ENCODE measurements around the gene TMEM205. TPM values are rescaled to one million over a fixed set of nuclear protein-coding genes. Genes with fewer than 3 reads are reported as not detected.
"Not testable (repeated sequence)": the region's sequence is repeated elsewhere in the genome, so short reads cannot be mapped to it uniquely, and the experiment has no call there.

TMEM205 gene
- total RNA-seq, 2 experiments from 2014 or later, result 8.8 to 10.4 TPM

DNA sequence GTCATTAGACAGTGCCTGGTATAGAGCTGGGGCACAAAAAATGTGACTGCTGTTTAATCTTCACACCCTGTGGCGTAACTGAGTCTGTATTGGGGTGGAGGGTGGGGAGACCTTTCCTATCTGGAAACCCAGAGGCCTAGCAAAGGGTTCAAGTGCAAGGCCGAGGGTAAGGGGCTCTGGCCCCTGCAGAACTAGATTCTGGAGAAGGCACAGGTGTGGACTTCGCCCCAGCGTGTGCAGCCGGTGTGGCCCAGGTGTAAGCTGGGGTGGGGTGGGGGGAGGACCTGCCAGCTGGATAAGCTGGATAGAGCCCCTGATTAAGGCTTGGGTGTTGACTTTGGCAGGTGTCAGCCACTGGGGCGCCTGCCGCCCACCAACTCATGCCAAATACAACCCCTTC is 7.9 kb downstream of the TMEM205 start:
- intact Hi-C loops (cut with DNase I, micrococcal nuclease), result no loop called here
- H3K36me3 ChIP-seq (ENCODE audit: insufficient read depth, low read length), result peaks cover 17% of the 10 kb centered on the region
- no peak overlapping the region for H3K27ac ChIP-seq (ENCODE audit: low read depth in 1 of 2, low read length in 2 of 2)
- peak overlapping the region; percentile 62 for H3K27ac Mint-ChIP-seq
- ChIA-PET CTCF (interaction anchor here (0.8 kb wide), 1 partner anchor 44 kb away, joined by 4 read pairs; no protein-coding TSS in a partner anchor), POLR2A (interaction anchor here (1.5 to 2.3 kb wide), 3 partner anchors 14 to 43 kb away, joined by 4 to 8 read pairs (median 5); no protein-coding TSS in a partner anchor)
- peak overlapping the region; percentile 85 for H3K4me3 Mint-ChIP-seq
- peaks cover 26% of the 10 kb centered on the region for H3K4me1 Mint-ChIP-seq (ENCODE audit: low read depth)
- no peak overlapping the region for H3K4me3 ChIP-seq (ENCODE audit: low read length)
- no peaks in the 10 kb centered on the region for H3K9me3 Mint-ChIP-seq
- no peak for ATAC-seq (ENCODE audit: poor library complexity)
- no peaks in the 10 kb centered on the region for H3K27me3 Mint-ChIP-seq
- peaks cover 35% of the 10 kb centered on the region for H3K4me1 ChIP-seq (ENCODE audit: insufficient read depth, low read length)
- peaks cover 0 to 9% of the 10 kb centered on the region in 2 experiments for H3K9me3 ChIP-seq (ENCODE audit: control insufficient read depth in 1 of 2, insufficient read depth in 1 of 2, low read length in 2 of 2)
- H3K27me3 ChIP-seq (ENCODE audit: control insufficient read depth in 1 of 2, insufficient read depth in 2 of 2, low read length in 2 of 2), result no peaks in the 10 kb centered on the region
- H3K36me3 Mint-ChIP-seq (ENCODE audit: low read depth), result peaks cover 34% of the 10 kb centered on the region
- DNase-seq, result no peak
- no peak for TF ChIP-seq CTCF (IDR thresholded peaks at IDR 0.05)

DNA sequence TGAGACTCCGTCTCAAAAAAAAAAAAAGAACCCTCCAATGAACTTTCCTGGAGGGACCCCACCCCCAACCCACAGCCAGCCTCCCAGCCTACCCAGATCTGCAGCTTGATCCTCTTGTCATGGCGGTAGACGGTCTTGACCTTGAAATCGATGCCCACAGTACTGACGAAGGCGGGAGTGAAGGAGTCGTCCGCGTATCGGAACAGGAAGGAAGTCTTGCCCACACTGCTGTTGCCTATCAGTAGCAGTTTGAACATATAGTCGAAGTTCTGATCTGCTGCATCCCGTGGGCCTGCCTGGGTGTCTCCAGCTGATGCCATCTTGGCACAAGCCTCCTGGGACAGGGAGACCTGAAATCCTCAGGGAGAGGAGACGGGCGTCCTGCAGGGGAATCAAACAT is 9.0 kb downstream of the TMEM205 start:
- peaks cover 39% of the 10 kb centered on the region for H3K36me3 Mint-ChIP-seq (ENCODE audit: low read depth)
- Histone ChIP-seq H3K27me3 (ENCODE audit: control insufficient read depth in 1 of 2, insufficient read depth in 2 of 2, low read length in 2 of 2) (no peaks in the 10 kb centered on the region), H3K4me3 (ENCODE audit: low read length) (no peak overlapping the region), H3K27ac (ENCODE audit: low read depth in 1 of 2, low read length in 2 of 2) (no peak overlapping the region), H3K4me1 (ENCODE audit: insufficient read depth, low read length) (peaks cover 35% of the 10 kb centered on the region), H3K36me3 (ENCODE audit: insufficient read depth, low read length) (peaks cover 12% of the 10 kb centered on the region), H3K9me3 (ENCODE audit: control insufficient read depth in 1 of 2, insufficient read depth in 1 of 2, low read length in 2 of 2) (peaks cover 0 to 9% of the 10 kb centered on the region in 2 experiments)
- CTCF ChIA-PET, result interaction anchor here (0.8 to 2.3 kb wide), 2 partner anchors 44 to 45 kb away, joined by 4 to 7 read pairs; no protein-coding TSS in a partner anchor
- H3K27ac Mint-ChIP-seq, result peak overlapping the region; percentile 5
- H3K27me3 Mint-ChIP-seq, result no peaks in the 10 kb centered on the region
- TF ChIP-seq CTCF (IDR thresholded peaks at IDR 0.05), result no peak
- no peak for ATAC-seq (ENCODE audit: poor library complexity)
- H3K9me3 Mint-ChIP-seq, result no peaks in the 10 kb centered on the region
- peak in 2 of 14 experiments; percentile 16 to 28 for DNase-seq
- H3K4me1 Mint-ChIP-seq (ENCODE audit: low read depth), result peaks cover 26% of the 10 kb centered on the region
- intact Hi-C loops (cut with DNase I, micrococcal nuclease), result no loop called here
- no peak overlapping the region for H3K4me3 Mint-ChIP-seq
- POLR2A ChIA-PET, result interaction anchor here (1.5 to 2.0 kb wide), 2 partner anchors 38 to 44 kb away, joined by 4 to 5 read pairs; no protein-coding TSS in a partner anchor

DNA sequence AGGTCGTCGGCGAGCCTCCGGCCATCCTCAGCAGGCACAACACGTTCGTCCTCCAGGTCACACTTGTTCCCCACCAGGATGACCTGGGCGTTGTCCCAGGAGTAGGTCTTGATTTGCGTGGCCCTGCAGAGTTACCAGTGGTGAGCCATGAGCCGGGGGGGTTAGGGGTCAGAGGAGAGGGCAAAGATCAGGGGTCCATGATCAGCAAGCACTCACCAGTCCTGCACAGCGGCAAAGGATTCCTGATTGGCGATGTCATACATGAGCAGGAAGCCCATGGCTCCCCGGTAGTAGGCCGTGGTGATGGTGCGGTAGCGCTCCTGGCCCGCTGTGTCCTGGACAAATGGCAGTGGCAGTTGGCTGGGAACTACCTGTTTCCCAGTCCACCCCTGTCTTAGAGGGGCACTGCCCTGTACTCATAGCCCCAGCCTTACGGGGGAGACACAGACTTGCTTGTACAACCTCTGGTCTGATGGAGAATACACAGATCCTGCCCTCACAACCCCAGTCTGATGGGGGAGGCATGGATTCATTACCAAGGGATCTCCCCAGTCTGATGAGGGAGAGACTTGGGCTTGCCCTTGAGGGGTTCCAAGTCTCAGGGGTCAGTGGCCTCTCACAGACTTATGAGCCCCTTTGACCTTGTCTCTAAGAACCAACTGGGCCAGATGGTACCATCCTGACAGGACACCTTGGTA is 10.5 kb downstream of the TMEM205 start:
- no peak overlapping the region for H3K27ac Mint-ChIP-seq
- H3K27me3 ChIP-seq (ENCODE audit: control insufficient read depth in 1 of 2, insufficient read depth in 2 of 2, low read length in 2 of 2), result no peaks in the 10 kb centered on the region
- no peak overlapping the region for H3K4me3 Mint-ChIP-seq
- H3K4me1 ChIP-seq (ENCODE audit: insufficient read depth, low read length), result peaks cover 35% of the 10 kb centered on the region
- H3K27ac ChIP-seq (ENCODE audit: low read depth in 1 of 2, low read length in 2 of 2), result no peak overlapping the region
- ATAC-seq (ENCODE audit: poor library complexity) (no peak), DNase-seq (no peak)
- ChIA-PET POLR2A (no interaction called here), CTCF (interaction anchor here (0.9 to 2.3 kb wide), 2 partner anchors 45 to 99 kb away, joined by 3 to 7 read pairs; partner anchors contain the start of gene ODAD3)
- peaks cover 26% of the 10 kb centered on the region for H3K4me1 Mint-ChIP-seq (ENCODE audit: low read depth)
- no peak for TF ChIP-seq CTCF (IDR thresholded peaks at IDR 0.05)
- H3K27me3 Mint-ChIP-seq, result no peaks in the 10 kb centered on the region
- intact Hi-C loops (cut with DNase I, micrococcal nuclease), result no loop called here
- peaks cover 12% of the 10 kb centered on the region for H3K36me3 ChIP-seq (ENCODE audit: insufficient read depth, low read length)
- no peaks in the 10 kb centered on the region for H3K9me3 Mint-ChIP-seq
- H3K4me3 ChIP-seq (ENCODE audit: low read length), result no peak overlapping the region
- H3K9me3 ChIP-seq (ENCODE audit: control insufficient read depth in 1 of 2, insufficient read depth in 1 of 2, low read length in 2 of 2), result peaks cover 0 to 9% of the 10 kb centered on the region in 2 experiments
- H3K36me3 Mint-ChIP-seq (ENCODE audit: low read depth), result peaks cover 44% of the 10 kb centered on the region

GRCh38 chr19:11333838-11334237 is 12.2 kb downstream of the TMEM205 start:
- CTCF ChIA-PET; H3K9me3 ChIP-seq (ENCODE audit: control insufficient read depth in 1 of 2, insufficient read depth in 1 of 2, low read length in 2 of 2); POLR2A ChIA-PET; H3K9me3 Mint-ChIP-seq; H3K27me3 Mint-ChIP-seq; H3K27me3 ChIP-seq (ENCODE audit: control insufficient read depth in 1 of 2, insufficient read depth in 2 of 2, low read length in 2 of 2); intact Hi-C loops (cut with DNase I, micrococcal nuclease); H3K27ac ChIP-seq (ENCODE audit: low read depth in 1 of 2, low read length in 2 of 2); DNase-seq; ATAC-seq (ENCODE audit: poor library complexity); H3K4me3 Mint-ChIP-seq; H3K27ac Mint-ChIP-seq; H3K4me3 ChIP-seq (ENCODE audit: low read length): not testable (repeated sequence)
- H3K36me3 Mint-ChIP-seq (ENCODE audit: low read depth), result peaks cover 44% of the 10 kb centered on the region
- H3K4me1 Mint-ChIP-seq (ENCODE audit: low read depth), result peaks cover 18% of the 10 kb centered on the region
- Histone ChIP-seq H3K4me1 (ENCODE audit: insufficient read depth, low read length) (peaks cover 20% of the 10 kb centered on the region), H3K36me3 (ENCODE audit: insufficient read depth, low read length) (peaks cover 14% of the 10 kb centered on the region)

Data from CD4-positive, alpha-beta T cell (primary cell).